Osteoblast (primary cell): ENCODE results near the gene SMPD3. TPM values are rescaled to one million over a fixed set of nuclear protein-coding genes. Genes with fewer than 3 reads are reported as not detected.

Experiments used
- DNase-seq: peaks from one replicate; pipeline ENCODE4 v3.0.0; 2011; ENCODE audit warnings: low spot score, mixed read lengths; ENCODE audit not compliant: insufficient read length; ENCODE audit errors: missing footprints
- H2AFZ ChIP-seq: 2 replicates; pipeline ENCODE4 v1.6.0; 2011; ENCODE audit warnings: mild to moderate bottlenecking, low read length
- H3K27ac ChIP-seq: 2 replicates; pipeline ENCODE4 v1.5.1; 2011; ENCODE audit warnings: mild to moderate bottlenecking, low read depth, low read length, moderate library complexity
- H3K27me3 ChIP-seq: 2 replicates; pipeline ENCODE4 v1.6.0; 2012; ENCODE audit warnings: mild to moderate bottlenecking, control low read depth, inconsistent platforms, low read length, moderate library complexity; ENCODE audit not compliant: insufficient read depth
- H3K36me3 ChIP-seq: 2 replicates; pipeline ENCODE4 v1.5.1; 2011; ENCODE audit warnings: mild to moderate bottlenecking, low read length, control low read depth, moderate library complexity; ENCODE audit not compliant: insufficient read depth
- H3K4me1 ChIP-seq: 2 replicates; pipeline ENCODE4 v1.5.1; 2011; ENCODE audit warnings: mild to moderate bottlenecking, low read length, control low read depth, moderate library complexity; ENCODE audit not compliant: insufficient read depth
- H3K4me2 ChIP-seq: 2 replicates; pipeline ENCODE4 v1.6.0; 2011; ENCODE audit warnings: mild to moderate bottlenecking, low read length; ENCODE audit not compliant: insufficient read depth
- H3K4me3 ChIP-seq: fragments of 200-600 bp; sonication (generic); 3 replicates; pipeline ENCODE4 v1.5.1; 2012; ENCODE audit warnings: mild to moderate bottlenecking, low read length, inconsistent platforms; ENCODE audit not compliant: insufficient read depth
- H3K79me2 ChIP-seq: 2 replicates; pipeline ENCODE4 v1.6.0; 2012; ENCODE audit warnings: mild to moderate bottlenecking, low read length, control low read depth, inconsistent platforms; ENCODE audit not compliant: insufficient read depth
- H3K9me3 ChIP-seq: 2 replicates; pipeline ENCODE4 v1.5.1; 2011; ENCODE audit warnings: low read depth, low read length, control low read depth
- H4K20me1 ChIP-seq: 2 replicates; pipeline ENCODE4 v1.6.0; 2012; ENCODE audit warnings: mild to moderate bottlenecking, low read length, control low read depth; ENCODE audit not compliant: insufficient read depth
- total RNA-seq: library from RNA; depleted of rRNA; stranded (reverse); fragments of >200 nt; gene quantifications from 2 replicates; pipeline ENCODE4 v1.2.3, GENCODE V29; 2012
- TF ChIP-seq, protein P1 (sequence below): IDR thresholded peaks from 2 replicates; pipeline ENCODE4 v1.5.1; 2011; ENCODE audit warnings: mild to moderate bottlenecking, low read depth, low read length, moderate library complexity; ENCODE audit errors: extremely low read depth

The SMPD3 gene
- total RNA-seq, 1 donor, result 0.72 TPM

- TF ChIP-seq, protein P1, sequence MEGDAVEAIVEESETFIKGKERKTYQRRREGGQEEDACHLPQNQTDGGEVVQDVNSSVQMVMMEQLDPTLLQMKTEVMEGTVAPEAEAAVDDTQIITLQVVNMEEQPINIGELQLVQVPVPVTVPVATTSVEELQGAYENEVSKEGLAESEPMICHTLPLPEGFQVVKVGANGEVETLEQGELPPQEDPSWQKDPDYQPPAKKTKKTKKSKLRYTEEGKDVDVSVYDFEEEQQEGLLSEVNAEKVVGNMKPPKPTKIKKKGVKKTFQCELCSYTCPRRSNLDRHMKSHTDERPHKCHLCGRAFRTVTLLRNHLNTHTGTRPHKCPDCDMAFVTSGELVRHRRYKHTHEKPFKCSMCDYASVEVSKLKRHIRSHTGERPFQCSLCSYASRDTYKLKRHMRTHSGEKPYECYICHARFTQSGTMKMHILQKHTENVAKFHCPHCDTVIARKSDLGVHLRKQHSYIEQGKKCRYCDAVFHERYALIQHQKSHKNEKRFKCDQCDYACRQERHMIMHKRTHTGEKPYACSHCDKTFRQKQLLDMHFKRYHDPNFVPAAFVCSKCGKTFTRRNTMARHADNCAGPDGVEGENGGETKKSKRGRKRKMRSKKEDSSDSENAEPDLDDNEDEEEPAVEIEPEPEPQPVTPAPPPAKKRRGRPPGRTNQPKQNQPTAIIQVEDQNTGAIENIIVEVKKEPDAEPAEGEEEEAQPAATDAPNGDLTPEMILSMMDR, result no peak
- no peaks in the 10 kb centered on the region for H3K79me2 ChIP-seq
- H3K9me3 ChIP-seq, result no peaks in the 10 kb centered on the region
- no peak overlapping the region for H2AFZ ChIP-seq
- no peaks in the 10 kb centered on the region for H4K20me1 ChIP-seq
- H3K4me2 ChIP-seq, result no peak overlapping the region
- DNase-seq, result no peak
- H3K27ac ChIP-seq, result no peak overlapping the region
- H3K4me3 ChIP-seq, result no peak overlapping the region
- H3K27me3 ChIP-seq, result peaks cover 13% of the 10 kb centered on the region
- H3K36me3 ChIP-seq, result no peaks in the 10 kb centered on the region
- peaks cover 17% of the 10 kb centered on the region for H3K4me1 ChIP-seq
Observed at GRCh38 chr16:68416057-68417046, 32.0 kb downstream of the SMPD3 start.

DNA sequence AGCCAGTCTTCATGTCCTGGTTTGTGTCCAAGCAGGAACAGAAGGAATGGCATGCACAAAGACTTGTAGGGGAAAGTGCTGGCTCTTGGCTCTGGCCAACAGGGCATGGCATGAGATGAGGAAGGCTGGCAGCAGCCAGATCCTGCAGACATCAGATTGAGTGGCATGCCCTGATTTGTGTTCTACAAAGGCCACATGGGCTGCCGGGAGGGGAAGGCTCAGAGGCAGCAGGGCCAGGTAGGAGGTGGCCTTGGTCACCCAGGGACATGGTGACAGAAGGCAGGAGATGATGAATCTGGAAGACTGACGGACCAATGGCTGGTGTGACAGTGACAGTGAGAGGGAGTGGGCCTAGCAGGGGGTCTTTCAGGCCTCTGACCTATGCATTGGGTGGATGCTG lies 33.7 kb downstream of the SMPD3 start:
- H3K9me3 ChIP-seq, result no peaks in the 10 kb centered on the region
- no peak overlapping the region for H3K4me2 ChIP-seq
- H3K27me3 ChIP-seq, result peaks cover 11% of the 10 kb centered on the region
- H3K79me2 ChIP-seq, result no peaks in the 10 kb centered on the region
- H3K36me3 ChIP-seq, result no peaks in the 10 kb centered on the region
- no peak overlapping the region for H3K27ac ChIP-seq
- peaks cover 17% of the 10 kb centered on the region for H3K4me1 ChIP-seq
- TF ChIP-seq, protein P1, result no peak
- no peaks in the 10 kb centered on the region for H4K20me1 ChIP-seq
- no peak overlapping the region for H3K4me3 ChIP-seq
- no peak overlapping the region for H2AFZ ChIP-seq
- no peak for DNase-seq

DNA sequence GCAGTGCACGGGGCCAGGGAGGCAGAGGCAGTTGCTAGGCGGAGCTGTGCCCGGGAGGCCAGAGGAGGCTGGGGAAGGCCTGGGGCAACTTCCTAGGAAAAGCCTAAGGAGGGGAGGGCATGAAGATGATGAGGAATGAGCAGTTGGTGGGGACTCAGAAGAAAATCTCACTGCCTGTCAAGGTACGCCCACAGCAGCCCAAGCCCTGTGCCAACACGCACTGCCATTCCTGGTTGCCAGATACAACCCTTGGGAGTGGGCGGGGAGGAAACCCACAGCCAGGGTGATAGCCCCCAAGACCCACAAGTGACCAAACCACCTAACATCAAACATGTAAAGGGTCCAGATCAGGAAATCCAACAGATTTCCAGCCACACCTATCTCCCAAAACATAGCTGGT lies 36.2 kb downstream of the SMPD3 start:
- Histone ChIP-seq H3K36me3 (no peaks in the 10 kb centered on the region), H3K9me3 (no peaks in the 10 kb centered on the region), H3K4me3 (no peak overlapping the region), H3K27me3 (peaks cover 11% of the 10 kb centered on the region), H3K4me2 (no peak overlapping the region), H4K20me1 (no peaks in the 10 kb centered on the region), H3K79me2 (no peaks in the 10 kb centered on the region), H3K27ac (no peak overlapping the region), H2AFZ (no peak overlapping the region), H3K4me1 (peaks cover 17% of the 10 kb centered on the region)
- no peak for DNase-seq
- TF ChIP-seq, protein P1, result no peak

GRCh38 chr16:68411086-68411485 lies 37.2 kb downstream of the SMPD3 start:
- Histone ChIP-seq H3K4me1 (peaks cover 26% of the 10 kb centered on the region), H3K9me3 (no peaks in the 10 kb centered on the region), H4K20me1 (no peaks in the 10 kb centered on the region), H3K36me3 (no peaks in the 10 kb centered on the region), H3K79me2 (no peaks in the 10 kb centered on the region), H3K27ac (no peak overlapping the region), H3K27me3 (peaks cover 4% of the 10 kb centered on the region), H3K4me3 (no peak overlapping the region), H2AFZ (no peak overlapping the region), H3K4me2 (no peak overlapping the region)
- DNase-seq, result no peak
- TF ChIP-seq, protein P1, result no peak
